ENCODE measurements around the gene NOD2.

DNA sequence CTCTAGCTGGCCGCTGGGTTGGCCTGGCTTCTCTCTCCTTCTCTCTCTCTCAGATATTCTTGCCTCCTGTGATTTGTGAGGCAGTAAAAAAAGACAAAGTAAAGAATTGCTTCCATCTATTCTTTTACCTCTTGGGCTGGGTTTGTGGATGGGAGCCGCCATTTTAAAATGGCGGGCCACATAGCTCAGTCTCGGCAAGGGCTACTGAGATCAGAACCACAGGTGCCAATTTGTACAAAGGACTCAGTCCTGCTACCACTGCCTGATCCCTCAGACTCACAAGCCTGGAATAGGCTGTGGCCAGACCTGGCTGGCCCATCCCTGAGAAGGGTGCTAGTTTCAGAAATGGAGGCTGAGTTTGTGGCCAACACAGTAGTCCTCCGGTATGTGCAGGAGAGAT, 24.1 kb downstream of the NOD2 start:
- no peak for TF ChIP-seq EZH2 (IDR thresholded peaks at IDR 0.05; ENCODE audit: low read depth)
- TF ChIP-seq, protein P1, sequence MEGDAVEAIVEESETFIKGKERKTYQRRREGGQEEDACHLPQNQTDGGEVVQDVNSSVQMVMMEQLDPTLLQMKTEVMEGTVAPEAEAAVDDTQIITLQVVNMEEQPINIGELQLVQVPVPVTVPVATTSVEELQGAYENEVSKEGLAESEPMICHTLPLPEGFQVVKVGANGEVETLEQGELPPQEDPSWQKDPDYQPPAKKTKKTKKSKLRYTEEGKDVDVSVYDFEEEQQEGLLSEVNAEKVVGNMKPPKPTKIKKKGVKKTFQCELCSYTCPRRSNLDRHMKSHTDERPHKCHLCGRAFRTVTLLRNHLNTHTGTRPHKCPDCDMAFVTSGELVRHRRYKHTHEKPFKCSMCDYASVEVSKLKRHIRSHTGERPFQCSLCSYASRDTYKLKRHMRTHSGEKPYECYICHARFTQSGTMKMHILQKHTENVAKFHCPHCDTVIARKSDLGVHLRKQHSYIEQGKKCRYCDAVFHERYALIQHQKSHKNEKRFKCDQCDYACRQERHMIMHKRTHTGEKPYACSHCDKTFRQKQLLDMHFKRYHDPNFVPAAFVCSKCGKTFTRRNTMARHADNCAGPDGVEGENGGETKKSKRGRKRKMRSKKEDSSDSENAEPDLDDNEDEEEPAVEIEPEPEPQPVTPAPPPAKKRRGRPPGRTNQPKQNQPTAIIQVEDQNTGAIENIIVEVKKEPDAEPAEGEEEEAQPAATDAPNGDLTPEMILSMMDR (conservative IDR thresholded peaks at IDR 0.05), result no peak
